H9 (cell line): ENCODE data around the gene CBLN3. TPM values are rescaled to one million over a fixed set of nuclear protein-coding genes. Genes with fewer than 3 reads are reported as not detected.

ENCODE experiments used
- DNase-seq: peaks from one replicate; pipeline ENCODE4 v3.0.0-alpha.2; 2017
- H2AFZ ChIP-seq: one replicate; pipeline ENCODE4 v1.6.1; 2013; ENCODE audit warnings: mild to moderate bottlenecking, low read length, control low read depth, moderate library complexity
- H2AK5ac ChIP-seq: 2 replicates; pipeline ENCODE4 v1.6.1; 2013; ENCODE audit warnings: low read length, control low read depth, mixed read lengths; ENCODE audit not compliant: insufficient read length
- H2BK120ac ChIP-seq: one replicate; pipeline ENCODE4 v1.6.1; 2013; ENCODE audit warnings: low read depth, mild to moderate bottlenecking, low read length, control low read depth, inconsistent platforms; ENCODE audit not compliant: poor library complexity, severe bottlenecking
- H2BK12ac ChIP-seq: 2 replicates; pipeline ENCODE4 v1.6.1; 2013; ENCODE audit warnings: low read length, control low read depth, mixed read lengths, low read depth; ENCODE audit not compliant: insufficient read length
- H2BK15ac ChIP-seq: 2 replicates; pipeline ENCODE4 v1.6.1; 2013; ENCODE audit warnings: low read depth, low read length, control low read depth
- H2BK20ac ChIP-seq: one replicate; pipeline ENCODE4 v1.6.1; 2013; ENCODE audit warnings: low read depth, mild to moderate bottlenecking, low read length, control low read depth, inconsistent platforms; ENCODE audit not compliant: poor library complexity, severe bottlenecking
- H2BK5ac ChIP-seq: 2 replicates; pipeline ENCODE4 v1.6.1; 2013; ENCODE audit warnings: low read length, control low read depth, mixed read lengths; ENCODE audit not compliant: insufficient read length
- H3K14ac ChIP-seq: 2 replicates; pipeline ENCODE4 v1.6.1; 2013; ENCODE audit warnings: low read length, control low read depth; ENCODE audit not compliant: insufficient read depth
- H3K18ac ChIP-seq: 2 replicates; pipeline ENCODE4 v1.6.1; 2013; ENCODE audit warnings: low read depth, mild to moderate bottlenecking, mixed read lengths, low read length, control low read depth; ENCODE audit not compliant: insufficient read length
- H3K23ac ChIP-seq: 2 replicates; pipeline ENCODE4 v1.6.1; 2013; ENCODE audit warnings: low read length, control low read depth, mixed read lengths, low read depth; ENCODE audit not compliant: insufficient read length
- H3K23me2 ChIP-seq: 2 replicates; pipeline ENCODE4 v1.6.1; 2013; ENCODE audit warnings: low read depth, mild to moderate bottlenecking, mixed read lengths, low read length, control low read depth; ENCODE audit not compliant: insufficient read length, poor library complexity, severe bottlenecking
- H3K27ac ChIP-seq: 2 replicates; pipeline ENCODE4 v1.5.1; 2013; ENCODE audit warnings: low read length, control low read depth, mixed read lengths, low read depth; ENCODE audit not compliant: insufficient read length
- H3K27me3 ChIP-seq: 2 replicates; pipeline ENCODE4 v1.6.1; 2013; ENCODE audit warnings: low read length, control low read depth, inconsistent platforms; ENCODE audit not compliant: insufficient read depth
- H3K4ac ChIP-seq: 2 replicates; pipeline ENCODE4 v1.6.1; 2013; ENCODE audit warnings: low read depth, mild to moderate bottlenecking, control low read depth, inconsistent platforms, low read length, moderate library complexity
- H3K4me1 ChIP-seq: 2 replicates; pipeline ENCODE4 v1.6.1; 2013; ENCODE audit warnings: low read length, control low read depth, inconsistent platforms; ENCODE audit not compliant: insufficient read depth
- H3K4me2 ChIP-seq: 2 replicates; pipeline ENCODE4 v1.6.1; 2013; ENCODE audit warnings: low read length, control low read depth, mixed read lengths; ENCODE audit not compliant: insufficient read length, insufficient read depth
- H3K56ac ChIP-seq: 2 replicates; pipeline ENCODE4 v1.6.1; 2013; ENCODE audit warnings: low read depth, mild to moderate bottlenecking, mixed read lengths, low read length, control low read depth; ENCODE audit not compliant: insufficient read length
- H3K79me1 ChIP-seq: 2 replicates; pipeline ENCODE4 v1.6.1; 2013; ENCODE audit warnings: low read depth, mild to moderate bottlenecking, moderate library complexity, low read length, control low read depth, inconsistent platforms; ENCODE audit not compliant: insufficient read depth, poor library complexity, severe bottlenecking
- H3K79me2 ChIP-seq: 2 replicates; pipeline ENCODE4 v1.6.1; 2013; ENCODE audit warnings: low read length, control low read depth, inconsistent platforms; ENCODE audit not compliant: insufficient read depth
- H3K9ac ChIP-seq: 2 replicates; pipeline ENCODE4 v1.6.1; 2013; ENCODE audit warnings: low read length, control low read depth, mixed read lengths; ENCODE audit not compliant: insufficient read length; ENCODE audit errors: extremely low read depth
- H3K9me3 ChIP-seq: one replicate; pipeline ENCODE4 v1.6.1; 2013; ENCODE audit warnings: low read depth, low read length, inconsistent platforms; ENCODE audit not compliant: control insufficient read depth
- H3T11ph ChIP-seq: one replicate; pipeline ENCODE4 v1.6.1; 2013; ENCODE audit warnings: mild to moderate bottlenecking, low read length, control low read depth, inconsistent platforms
- H4K20me1 ChIP-seq: one replicate; pipeline ENCODE4 v1.6.1; 2013; ENCODE audit not compliant: control insufficient read depth, insufficient read length, insufficient read depth
- H4K5ac ChIP-seq: 2 replicates; pipeline ENCODE4 v1.6.1; 2013; ENCODE audit warnings: low read depth, mild to moderate bottlenecking, mixed read lengths, low read length, control low read depth; ENCODE audit not compliant: insufficient read length
- H4K8ac ChIP-seq: replicated peaks from 2 replicates; pipeline ENCODE4 v1.6.1; 2013; ENCODE audit warnings: low read length, control low read depth, mixed read lengths, low read depth; ENCODE audit not compliant: insufficient read length
- H4K91ac ChIP-seq: 2 replicates; pipeline ENCODE4 v1.6.1; 2013; ENCODE audit warnings: low read depth, mild to moderate bottlenecking, moderate library complexity, mixed read lengths, low read length, control low read depth; ENCODE audit not compliant: insufficient read length
- H3K27ac Mint-ChIP-seq, 3 experiments: 2 replicates in 2 of 3; 3 replicates in 1 of 3; pipeline ENCODE4 v1.8.0; 2020 to 2021; ENCODE audit warnings: mixed read lengths in 3 of 3, mild to moderate bottlenecking in 1 of 3, moderate library complexity in 1 of 3
- H3K27me3 Mint-ChIP-seq: 2 replicates; pipeline ENCODE4 v1.8.0; 2021; ENCODE audit warnings: low read depth, mild to moderate bottlenecking, moderate library complexity, mixed read lengths
- H3K36me3 Mint-ChIP-seq, 3 experiments: 2 replicates in 2 of 3; 3 replicates in 1 of 3; pipeline ENCODE4 v1.8.0; 2020 to 2021; ENCODE audit warnings: low read depth in 3 of 3, mixed read lengths in 3 of 3; ENCODE audit not compliant: insufficient read depth in 1 of 3
- H3K4me1 Mint-ChIP-seq, 2 experiments: 2 replicates each; pipeline ENCODE4 v1.8.0; 2020; ENCODE audit warnings: mixed read lengths in 2 of 2
- H3K4me3 Mint-ChIP-seq, 2 experiments: 2 replicates in 1 of 2; 3 replicates in 1 of 2; pipeline ENCODE4 v1.8.0; 2020 to 2021; ENCODE audit warnings: mild to moderate bottlenecking in 2 of 2, mixed read lengths in 2 of 2, moderate library complexity in 1 of 2
- H3K9me3 Mint-ChIP-seq, 2 experiments: 2 replicates in 1 of 2; 3 replicates in 1 of 2; pipeline ENCODE4 v1.8.0; 2020; ENCODE audit warnings: mild to moderate bottlenecking in 2 of 2, mixed read lengths in 2 of 2, moderate library complexity in 1 of 2
- WGBS: extraction: QIAGEN DNeasy Blood & Tissue Kit; methylation state at CpG from one replicate; pipeline ENCODE4 v1.1.7; 2013; ENCODE audit warnings: missing lambda C conversion rate, low lambda C conversion rate, mixed read lengths; ENCODE audit not compliant: insufficient read length; ENCODE audit errors: extremely low coverage; 5-methylcytosine and 5-hydroxymethylcytosine counted together
- total RNA-seq: library from RNA; stranded (reverse); gene quantifications from 2 replicates; pipeline ENCODE4 v1.2.1, GENCODE V29; 2021
- TF ChIP-seq, protein P1 (sequence below): fragments of 200-600 bp; sonication (generic); conservative IDR thresholded peaks from 3 replicates; pipeline ENCODE4 v1.8.0; 2021; ENCODE audit warnings: antibody characterized with exemption, mild to moderate bottlenecking

The CBLN3 gene
- total RNA-seq, 1 experiment from 2014 or later = 0.39 TPM

DNA sequence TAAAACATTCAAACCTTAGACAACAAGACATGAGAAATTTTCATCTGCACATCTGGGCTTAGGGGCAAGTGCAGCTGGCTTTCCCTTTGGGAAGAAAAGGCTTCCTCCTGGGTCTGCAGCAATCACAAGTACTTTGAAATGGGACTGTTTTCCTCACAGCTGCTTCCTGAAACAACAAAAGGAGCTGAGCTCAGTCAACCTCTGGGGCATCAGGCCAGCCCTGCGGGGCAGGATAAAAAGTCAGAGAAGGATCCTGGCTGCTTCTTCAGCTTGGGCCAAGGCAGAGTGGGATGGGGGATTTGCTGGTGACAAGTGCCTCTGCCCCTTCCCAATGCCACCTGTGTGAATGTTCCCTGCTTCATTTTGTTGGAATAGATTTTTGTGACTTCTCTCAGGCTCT is 29.3 kb upstream of the CBLN3 start:
- H3K36me3 Mint-ChIP-seq = peaks cover 10 to 11% (median 11%) of the 10 kb centered on the region in 3 experiments
- Histone ChIP-seq H3K9ac (no peak overlapping the region), H4K91ac (no peak overlapping the region), H2BK5ac (no peak overlapping the region), H3K23me2 (no peaks in the 10 kb centered on the region), H2BK20ac (no peak overlapping the region), H3K18ac (no peak overlapping the region), H2BK120ac (no peak overlapping the region), H3K56ac (no peak overlapping the region), H3K27ac (no peak overlapping the region), H3K4me1 (no peaks in the 10 kb centered on the region), H2BK15ac (no peak overlapping the region), H2AK5ac (no peak overlapping the region), H3T11ph (no peak overlapping the region), H2AFZ (no peak overlapping the region), H4K5ac (no peak overlapping the region), H4K8ac (no peak overlapping the region), H3K9me3 (no peaks in the 10 kb centered on the region), H3K79me1 (no peaks in the 10 kb centered on the region), H3K23ac (no peak overlapping the region), H3K4me2 (no peak overlapping the region), H4K20me1 (no peaks in the 10 kb centered on the region), H3K79me2 (no peaks in the 10 kb centered on the region), H3K4ac (no peak overlapping the region), H3K27me3 (no peaks in the 10 kb centered on the region), H3K14ac (no peak overlapping the region), H2BK12ac (no peak overlapping the region)
- H3K27ac Mint-ChIP-seq = no peak overlapping the region
- H3K9me3 Mint-ChIP-seq = peaks cover 17 to 19% of the 10 kb centered on the region in 2 experiments
- H3K27me3 Mint-ChIP-seq = peaks cover 2% of the 10 kb centered on the region; the same call in 1 of the 2 replicates
- H3K4me1 Mint-ChIP-seq = no peaks in the 10 kb centered on the region
- H3K4me3 Mint-ChIP-seq = no peak overlapping the region
- DNase-seq = no peak
- WGBS = no CpG with 5 or more reads among the region's 1 CpG
- TF ChIP-seq, protein P1, sequence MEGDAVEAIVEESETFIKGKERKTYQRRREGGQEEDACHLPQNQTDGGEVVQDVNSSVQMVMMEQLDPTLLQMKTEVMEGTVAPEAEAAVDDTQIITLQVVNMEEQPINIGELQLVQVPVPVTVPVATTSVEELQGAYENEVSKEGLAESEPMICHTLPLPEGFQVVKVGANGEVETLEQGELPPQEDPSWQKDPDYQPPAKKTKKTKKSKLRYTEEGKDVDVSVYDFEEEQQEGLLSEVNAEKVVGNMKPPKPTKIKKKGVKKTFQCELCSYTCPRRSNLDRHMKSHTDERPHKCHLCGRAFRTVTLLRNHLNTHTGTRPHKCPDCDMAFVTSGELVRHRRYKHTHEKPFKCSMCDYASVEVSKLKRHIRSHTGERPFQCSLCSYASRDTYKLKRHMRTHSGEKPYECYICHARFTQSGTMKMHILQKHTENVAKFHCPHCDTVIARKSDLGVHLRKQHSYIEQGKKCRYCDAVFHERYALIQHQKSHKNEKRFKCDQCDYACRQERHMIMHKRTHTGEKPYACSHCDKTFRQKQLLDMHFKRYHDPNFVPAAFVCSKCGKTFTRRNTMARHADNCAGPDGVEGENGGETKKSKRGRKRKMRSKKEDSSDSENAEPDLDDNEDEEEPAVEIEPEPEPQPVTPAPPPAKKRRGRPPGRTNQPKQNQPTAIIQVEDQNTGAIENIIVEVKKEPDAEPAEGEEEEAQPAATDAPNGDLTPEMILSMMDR = no peak
